ENCODE measurements around the gene DDAH1. TPM values are rescaled to one million over a fixed set of nuclear protein-coding genes. Genes with fewer than 3 reads are reported as not detected.

DDAH1 gene
- total and polyA plus RNA-seq, 2 donors (not counting 3 experiments of a cell fraction or from before 2014, with no cell fraction given), result 44.0 to 75.2 TPM

DNA sequence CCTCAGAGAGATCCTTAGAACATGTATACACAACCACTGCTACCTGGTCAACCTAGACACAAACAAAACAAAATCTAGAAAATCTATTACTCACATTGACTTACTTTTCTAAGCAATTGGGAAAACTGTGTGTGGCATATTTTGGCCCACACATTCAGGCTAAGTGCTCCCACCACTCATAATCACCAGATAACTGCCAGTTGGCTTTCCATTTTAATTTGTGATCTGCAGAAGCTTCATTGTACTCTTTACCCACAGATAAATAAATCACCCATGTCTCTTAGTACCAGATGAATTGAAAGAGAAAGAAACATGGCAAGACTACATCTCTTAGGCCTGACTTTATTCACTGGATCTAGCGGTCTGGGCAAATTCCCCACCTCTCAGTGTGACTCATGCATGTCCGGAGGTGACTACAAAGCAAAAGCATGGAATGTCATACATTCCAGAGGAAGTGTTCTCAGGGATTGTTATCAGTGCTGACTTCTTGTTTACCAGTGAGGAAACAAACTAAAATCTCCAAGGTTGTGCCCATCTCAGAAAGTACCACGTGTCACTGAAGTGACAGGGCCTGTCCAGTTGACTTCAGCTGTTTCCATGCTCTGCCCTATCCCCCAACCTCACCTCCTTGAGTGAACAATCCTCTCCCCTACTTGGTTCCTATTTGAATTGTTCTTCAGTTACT, 136.1 kb downstream of the DDAH1 start:
- H3K79me2 ChIP-seq (ENCODE audit: control insufficient read depth, insufficient read depth, low read length), result peaks cover 36% of the 10 kb centered on the region
- ChIA-PET CTCF (interaction anchor here (0.8 to 4.9 kb wide), 8 partner anchors 10 to 174 kb away, joined by 3 to 55 read pairs (median 8); no protein-coding TSS in a partner anchor), POLR2A (interaction anchor here (0.6 to 4.8 kb wide), 7 partner anchors 9 to 255 kb away, joined by 3 to 48 read pairs (median 10); partner anchors contain the start of gene CCN1)
- FAIRE-seq, result peak; percentile 88
- TF ChIP-seq, protein P1, sequence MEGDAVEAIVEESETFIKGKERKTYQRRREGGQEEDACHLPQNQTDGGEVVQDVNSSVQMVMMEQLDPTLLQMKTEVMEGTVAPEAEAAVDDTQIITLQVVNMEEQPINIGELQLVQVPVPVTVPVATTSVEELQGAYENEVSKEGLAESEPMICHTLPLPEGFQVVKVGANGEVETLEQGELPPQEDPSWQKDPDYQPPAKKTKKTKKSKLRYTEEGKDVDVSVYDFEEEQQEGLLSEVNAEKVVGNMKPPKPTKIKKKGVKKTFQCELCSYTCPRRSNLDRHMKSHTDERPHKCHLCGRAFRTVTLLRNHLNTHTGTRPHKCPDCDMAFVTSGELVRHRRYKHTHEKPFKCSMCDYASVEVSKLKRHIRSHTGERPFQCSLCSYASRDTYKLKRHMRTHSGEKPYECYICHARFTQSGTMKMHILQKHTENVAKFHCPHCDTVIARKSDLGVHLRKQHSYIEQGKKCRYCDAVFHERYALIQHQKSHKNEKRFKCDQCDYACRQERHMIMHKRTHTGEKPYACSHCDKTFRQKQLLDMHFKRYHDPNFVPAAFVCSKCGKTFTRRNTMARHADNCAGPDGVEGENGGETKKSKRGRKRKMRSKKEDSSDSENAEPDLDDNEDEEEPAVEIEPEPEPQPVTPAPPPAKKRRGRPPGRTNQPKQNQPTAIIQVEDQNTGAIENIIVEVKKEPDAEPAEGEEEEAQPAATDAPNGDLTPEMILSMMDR (IDR thresholded peaks at IDR 0.05; ENCODE audit: extremely low read depth in 1 of 2, insufficient read depth in 1 of 2, low read depth in 1 of 2, low read length in 2 of 2), result no peak
- TF ChIP-seq JUN (IDR thresholded peaks at IDR 0.05; ENCODE audit: borderline replicate concordance, insufficient read depth, insufficient read length, low read depth) (peak; percentile 100), GATA2 (IDR thresholded peaks at IDR 0.05; ENCODE audit: insufficient read depth, insufficient read length, low read depth, low read length) (peak; percentile 100), FOS (IDR thresholded peaks at IDR 0.05; ENCODE audit: borderline replicate concordance, insufficient read depth, low read length) (peak; percentile 99), EZH2 (IDR thresholded peaks at IDR 0.05; ENCODE audit: borderline replicate concordance, low read depth, low read length, severe bottlenecking) (no peak), MYC (IDR thresholded peaks at IDR 0.05; ENCODE audit: low read depth, low read length) (peak; percentile 78), POLR2A (IDR thresholded peaks at IDR 0.05; ENCODE audit: low read depth, low read length) (peak; percentile 86), POLR2AphosphoS5 (IDR thresholded peaks at IDR 0.05; ENCODE audit: insufficient read depth, low read depth, low read length) (peak; percentile 99)
- TF ChIP-seq, protein P2, sequence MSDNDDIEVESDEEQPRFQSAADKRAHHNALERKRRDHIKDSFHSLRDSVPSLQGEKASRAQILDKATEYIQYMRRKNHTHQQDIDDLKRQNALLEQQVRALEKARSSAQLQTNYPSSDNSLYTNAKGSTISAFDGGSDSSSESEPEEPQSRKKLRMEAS (IDR thresholded peaks at IDR 0.05; ENCODE audit: insufficient read depth, insufficient read length), result peak; percentile 97
- dilution Hi-C loops (cut with MboI; ENCODE audit: extremely low pct_ligation_motif_present, low sequenced_read_pairs) (no loop called here), intact Hi-C loops (cut with micrococcal nuclease) (loop anchor here (1.0 to 5.0 kb wide), 11 partner anchors 9 to 757 kb away; partner anchors contain the start of gene CTBS)
- peak overlapping the region; percentile 40 for H3K4me2 ChIP-seq (ENCODE audit: insufficient read depth, low read length)
- BruUV-seq (replicated peaks), result no TSS peak
- no peaks in the 10 kb centered on the region for H4K20me1 ChIP-seq (replicated peaks; ENCODE audit: control insufficient read depth, extremely low read depth, insufficient read depth, low read length)
- peak; percentile 98 for DNase-seq (ENCODE audit: low read depth, low spot score)
- no peaks in the 10 kb centered on the region for H3K27me3 ChIP-seq (ENCODE audit: control insufficient read depth in 2 of 2, insufficient read depth in 2 of 2, low read length in 2 of 2)
- no peak overlapping the region for H3K4me3 ChIP-seq (replicated peaks in 1 of 3; ENCODE audit: insufficient read depth in 1 of 3, low read depth in 1 of 3, low read length in 3 of 3)
- H3K27ac ChIP-seq (ENCODE audit: insufficient read depth, low read depth, low read length), result peak overlapping the region; percentile 98
- peaks cover 84% of the 10 kb centered on the region for H3K4me1 ChIP-seq (ENCODE audit: control insufficient read depth, extremely low read depth, insufficient read depth, low read length)
- H3K9ac ChIP-seq (replicated peaks; ENCODE audit: extremely low read depth, insufficient read depth, low read length), result peak overlapping the region; percentile 93
- no peak overlapping the region for H2AFZ ChIP-seq (ENCODE audit: low read depth, low read length)
- H3K36me3 ChIP-seq (ENCODE audit: control insufficient read depth in 2 of 2, extremely low read depth in 1 of 2, insufficient read depth in 2 of 2, low read length in 2 of 2), result no peaks in the 10 kb centered on the region
- H3K9me3 ChIP-seq (replicated peaks; ENCODE audit: control insufficient read depth, insufficient read depth, low read length), result no peaks in the 10 kb centered on the region
- H3K9me1 ChIP-seq (replicated peaks; ENCODE audit: control insufficient read depth, extremely low read depth, insufficient read depth, low read length), result no peaks in the 10 kb centered on the region
